Measurements from ENCODE around the gene RTEL1.

Gene RTEL1

GRCh38 chr20:63732118-63733095 lies 74.3 kb downstream of the RTEL1 start:
- DNase-seq: no peak

GRCh38 chr20:63733117-63733516 lies 75.0 kb downstream of the RTEL1 start:
- DNase-seq: no peak

GRCh38 chr20:63733579-63734081 lies 75.5 kb downstream of the RTEL1 start:
- no peak for DNase-seq

- no peak for DNase-seq
These were observed 76.2 kb downstream of the RTEL1 start for GRCh38 chr20:63734111-63734945.

GRCh38 chr20:63734946-63735858 lies 77.1 kb downstream of the RTEL1 start:
- DNase-seq: peak; percentile 66

- peak; percentile 94 for DNase-seq
These were observed 78.0 kb downstream of the RTEL1 start, which contains the start of gene LIME1 for GRCh38 chr20:63735859-63736718. Gene LIME1, plus strand, starts transcription at chr20:63736664. Its CDS starts 886 bp downstream, at chr20:63737550.

GRCh38 chr20:63736893-63737694 lies 79.0 kb downstream of the RTEL1 start:
- peak; percentile 69 for DNase-seq

- DNase-seq: no peak
These were observed 79.5 kb downstream of the RTEL1 start for GRCh38 chr20:63737695-63737944.

GRCh38 chr20:63737945-63738686 lies 80.0 kb downstream of the RTEL1 start:
- peak; percentile 79 for DNase-seq

GRCh38 chr20:63738687-63739129 lies 80.6 kb downstream of the RTEL1 start:
- DNase-seq: peak; percentile 66

- DNase-seq: peak; percentile 88
These were observed 81.3 kb downstream of the RTEL1 start, which contains the start of gene SLC2A4RG for GRCh38 chr20:63739130-63740069. Gene SLC2A4RG, plus strand, starts transcription at chr20:63739776. Its CDS starts 137 bp downstream, at chr20:63739913.

GRCh38 chr20:63740070-63740626 lies 82.0 kb downstream of the RTEL1 start:
- DNase-seq: peak; percentile 34

- peak; percentile 20 for DNase-seq
These were observed 82.7 kb downstream of the RTEL1 start for GRCh38 chr20:63740627-63741353.

GRCh38 chr20:63741354-63741675 lies 83.2 kb downstream of the RTEL1 start:
- no peak for DNase-seq

GRCh38 chr20:63741676-63742380 lies 83.7 kb downstream of the RTEL1 start:
- no peak for DNase-seq

GRCh38 chr20:63742381-63743024 lies 84.4 kb downstream of the RTEL1 start:
- no peak for DNase-seq
